GM12873 (cell line): Measurements from ENCODE around the gene CORO2B.

Experiments
- CTCF ChIP-seq: IDR thresholded peaks from 2 replicates; pipeline ENCODE4 v1.5.1; 2012; ENCODE audit warnings: low read depth, mild to moderate bottlenecking, moderate library complexity, low read length, control low read depth; ENCODE audit not compliant: insufficient read depth; ENCODE audit errors: missing control alignments

The CORO2B gene

DNA sequence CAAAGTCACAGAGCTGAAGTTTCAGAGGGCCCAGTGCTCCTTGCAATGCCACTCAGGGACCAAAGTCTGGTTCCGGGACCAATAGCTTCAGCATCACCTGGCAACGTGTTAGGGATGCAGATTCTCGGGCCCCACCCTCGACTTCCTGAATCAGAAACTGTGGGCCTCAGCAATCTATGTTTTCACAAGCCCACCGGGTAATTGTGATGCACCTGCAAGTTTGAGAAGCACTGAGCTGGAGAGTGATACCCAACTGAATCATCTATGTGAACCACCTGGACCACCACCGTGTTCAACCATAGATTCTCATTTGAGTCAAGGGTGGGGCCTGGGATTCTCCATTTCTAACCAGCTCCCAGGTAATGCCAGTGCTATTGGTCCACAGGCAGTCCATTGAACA lies 55.7 kb downstream of the CORO2B start:
- no peak for TF ChIP-seq CTCF

DNA sequence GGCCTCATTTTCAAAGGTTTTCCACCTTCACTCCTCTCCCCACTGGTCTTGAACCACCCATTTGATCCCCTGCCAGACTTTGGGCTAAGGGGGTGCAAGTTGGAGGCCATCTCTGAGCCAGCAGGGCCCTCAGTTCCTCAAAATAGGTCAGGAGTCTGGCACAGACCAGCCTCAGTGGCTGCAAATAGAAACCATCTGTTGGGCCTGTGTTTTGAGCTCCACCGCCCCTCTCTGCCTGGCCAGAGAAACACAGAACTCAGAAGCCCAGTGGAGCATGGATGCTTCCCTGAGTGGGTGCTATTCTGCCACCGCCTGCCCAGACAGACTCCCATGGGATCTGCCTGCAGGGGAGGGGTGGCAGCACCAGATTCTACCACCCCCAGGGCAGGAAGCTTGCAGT lies 56.3 kb downstream of the CORO2B start:
- TF ChIP-seq CTCF = no peak

DNA sequence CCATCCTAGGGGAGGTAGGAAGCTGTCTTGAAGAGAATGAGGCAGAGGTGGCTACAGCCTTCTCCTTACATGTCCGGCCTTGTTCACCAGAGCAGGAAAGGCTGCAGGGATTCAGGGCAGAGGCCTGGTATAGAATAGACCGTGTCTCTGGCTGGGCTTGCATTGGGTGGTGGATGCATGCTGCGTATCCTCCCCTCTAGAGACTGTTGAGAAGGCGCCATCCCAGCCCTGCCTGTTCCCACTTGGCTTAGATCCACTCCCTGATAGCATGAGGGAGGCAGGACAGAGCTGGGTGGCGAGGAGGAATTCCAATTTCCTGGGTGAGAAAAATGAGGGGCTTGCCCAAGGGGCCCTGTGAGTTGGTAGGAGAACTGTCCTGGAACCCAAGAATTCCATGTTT lies 57.5 kb downstream of the CORO2B start:
- TF ChIP-seq CTCF = no peak

DNA sequence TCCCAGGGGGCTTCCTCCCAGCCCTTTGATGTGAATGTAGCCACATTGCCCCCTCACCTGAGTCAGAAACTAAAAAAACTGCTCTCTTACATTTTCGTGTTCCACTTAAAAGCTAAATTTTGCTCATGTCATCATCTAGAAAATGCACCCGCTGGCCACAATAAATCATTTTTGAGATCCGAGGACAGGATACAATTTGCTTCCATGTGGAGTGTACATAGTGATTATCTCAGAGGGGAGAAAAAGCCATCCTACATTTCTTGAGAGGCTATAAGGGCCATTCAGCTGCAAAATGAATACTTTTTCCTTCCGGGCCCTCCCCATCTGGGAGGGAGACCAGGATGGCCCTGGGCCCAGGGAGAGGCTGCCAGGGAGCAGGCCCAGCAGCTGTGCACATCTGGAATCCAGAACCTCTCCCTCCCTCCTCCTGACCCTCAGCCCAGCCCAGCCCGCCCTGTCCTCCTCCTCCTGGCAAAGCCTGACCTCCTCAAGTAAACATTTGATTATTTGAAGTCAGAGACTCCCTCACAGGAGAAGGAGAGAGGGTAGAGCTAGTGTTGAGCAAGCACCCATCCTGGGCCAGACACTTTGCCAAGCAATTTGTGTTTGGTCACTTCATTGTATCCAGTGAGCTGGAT lies 59.1 kb downstream of the CORO2B start:
- TF ChIP-seq CTCF = no peak

- TF ChIP-seq CTCF = no peak
These were observed 60.2 kb downstream of the CORO2B start for GRCh38 chr15:68638953-68639515.

DNA sequence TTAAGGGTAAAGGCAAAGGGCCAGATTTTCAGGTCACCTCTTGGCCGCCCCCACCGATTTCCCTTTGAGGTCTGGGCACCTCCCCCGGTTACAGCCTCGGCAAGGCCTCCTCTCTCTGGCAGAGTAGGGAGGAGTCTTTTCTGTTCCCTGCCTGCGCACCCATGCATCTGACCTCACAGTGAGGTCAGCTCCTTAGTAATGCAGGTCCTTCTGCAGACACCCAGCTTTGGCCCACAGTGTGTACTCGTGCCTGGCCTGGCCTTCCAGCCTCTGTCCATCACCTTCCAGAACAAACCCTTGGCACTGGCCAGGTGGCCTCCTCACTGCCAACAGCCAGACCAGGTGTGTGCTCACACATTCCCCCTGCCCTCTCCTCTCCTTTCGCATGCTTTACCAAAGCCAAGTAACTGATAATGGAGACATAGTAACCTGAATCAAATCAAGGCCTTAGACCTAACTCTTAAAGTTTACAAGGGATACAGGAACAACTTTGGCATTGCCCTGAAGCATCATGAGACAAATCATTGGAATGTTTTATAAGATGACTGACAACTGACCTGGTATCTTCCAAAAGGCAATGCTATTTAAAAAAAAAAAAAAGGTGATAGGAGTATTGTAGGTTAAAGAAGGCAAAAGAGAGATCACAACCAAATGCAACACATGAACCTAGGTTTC lies 61.3 kb downstream of the CORO2B start:
- no peak for TF ChIP-seq CTCF

DNA sequence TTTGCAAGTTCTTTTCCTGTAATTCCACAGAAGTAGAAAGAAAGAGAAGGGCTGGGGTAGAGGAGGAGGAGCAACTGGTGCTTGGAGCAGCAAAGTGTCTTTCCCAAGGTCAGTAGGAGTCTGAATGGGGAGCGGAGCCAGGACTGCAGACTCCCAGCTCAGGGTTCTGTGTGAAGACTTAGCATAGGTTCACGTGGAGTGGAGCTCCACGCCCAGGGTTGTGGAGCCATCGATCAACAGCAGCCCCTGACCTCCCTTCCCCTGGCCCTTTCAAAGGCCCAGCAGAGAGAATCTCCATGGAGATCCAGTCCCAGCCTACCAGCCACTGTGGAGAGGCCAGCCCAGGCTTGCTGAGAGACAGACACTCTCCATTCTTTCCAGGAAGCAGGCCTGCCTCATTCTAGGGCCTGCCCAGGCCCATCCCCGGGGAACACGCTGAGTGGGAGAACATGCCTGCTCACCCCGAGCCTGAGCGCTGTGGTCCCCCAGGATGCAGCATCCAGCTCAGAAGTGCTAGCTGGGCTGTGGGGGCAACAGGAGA lies 62.1 kb downstream of the CORO2B start:
- TF ChIP-seq CTCF = no peak
